GM10266 (cell line): Measurements from ENCODE around the gene CLGN.

ENCODE experiments used
- DNase-seq: peaks from one replicate; pipeline ENCODE4 v3.0.0; 2012; ENCODE audit errors: extremely low spot score
- TF ChIP-seq, protein P1 (sequence below): IDR thresholded peaks from 2 replicates; pipeline ENCODE4 v1.5.1; 2012; ENCODE audit warnings: mild to moderate bottlenecking, low read depth; ENCODE audit not compliant: control insufficient read depth, insufficient read depth; ENCODE audit errors: missing control alignments

CLGN gene

DNA sequence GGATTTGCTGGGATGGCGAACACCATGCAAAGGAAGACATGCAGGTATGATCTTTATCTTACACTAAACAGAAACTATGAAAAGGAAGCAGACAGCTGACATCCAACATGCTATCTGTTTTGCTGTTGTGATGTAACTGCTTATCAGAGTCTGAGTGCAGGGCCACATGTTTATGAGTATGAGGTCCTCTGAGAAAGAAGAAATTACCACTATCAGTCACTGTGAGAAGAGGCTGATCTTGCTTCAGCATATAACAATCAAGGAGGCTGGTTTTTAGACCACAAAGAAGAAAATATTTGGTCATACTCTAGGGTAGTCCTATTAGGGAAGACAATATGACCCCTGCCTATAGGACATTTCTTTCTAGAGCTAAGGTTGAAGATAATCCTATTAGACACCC lies 18.5 kb downstream of the CLGN start:
- TF ChIP-seq, protein P1, sequence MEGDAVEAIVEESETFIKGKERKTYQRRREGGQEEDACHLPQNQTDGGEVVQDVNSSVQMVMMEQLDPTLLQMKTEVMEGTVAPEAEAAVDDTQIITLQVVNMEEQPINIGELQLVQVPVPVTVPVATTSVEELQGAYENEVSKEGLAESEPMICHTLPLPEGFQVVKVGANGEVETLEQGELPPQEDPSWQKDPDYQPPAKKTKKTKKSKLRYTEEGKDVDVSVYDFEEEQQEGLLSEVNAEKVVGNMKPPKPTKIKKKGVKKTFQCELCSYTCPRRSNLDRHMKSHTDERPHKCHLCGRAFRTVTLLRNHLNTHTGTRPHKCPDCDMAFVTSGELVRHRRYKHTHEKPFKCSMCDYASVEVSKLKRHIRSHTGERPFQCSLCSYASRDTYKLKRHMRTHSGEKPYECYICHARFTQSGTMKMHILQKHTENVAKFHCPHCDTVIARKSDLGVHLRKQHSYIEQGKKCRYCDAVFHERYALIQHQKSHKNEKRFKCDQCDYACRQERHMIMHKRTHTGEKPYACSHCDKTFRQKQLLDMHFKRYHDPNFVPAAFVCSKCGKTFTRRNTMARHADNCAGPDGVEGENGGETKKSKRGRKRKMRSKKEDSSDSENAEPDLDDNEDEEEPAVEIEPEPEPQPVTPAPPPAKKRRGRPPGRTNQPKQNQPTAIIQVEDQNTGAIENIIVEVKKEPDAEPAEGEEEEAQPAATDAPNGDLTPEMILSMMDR = no peak

DNA sequence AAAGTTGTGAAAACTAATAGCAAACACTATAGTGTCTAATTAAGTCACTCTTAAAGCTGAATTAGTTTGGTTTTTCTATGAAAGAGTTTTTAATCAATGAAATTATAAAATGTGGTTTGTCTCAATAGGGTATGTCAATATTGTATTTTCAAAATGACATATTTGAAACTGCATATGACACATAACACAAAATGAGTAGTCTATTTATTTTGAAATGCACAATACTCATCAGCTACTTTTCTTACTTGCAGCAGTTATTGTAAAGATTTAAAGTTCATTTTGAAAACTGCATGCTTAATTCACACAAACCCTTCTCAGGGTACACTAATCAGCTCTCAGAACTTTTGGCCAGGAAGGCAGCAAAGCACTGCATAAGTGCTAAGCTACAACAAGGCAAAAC lies 21.2 kb downstream of the CLGN start:
- DNase-seq = no peak
- TF ChIP-seq, protein P1 = no peak

More for the DNA sequence above, 18.5 kb downstream of the CLGN start:
- no peak for DNase-seq

DNA sequence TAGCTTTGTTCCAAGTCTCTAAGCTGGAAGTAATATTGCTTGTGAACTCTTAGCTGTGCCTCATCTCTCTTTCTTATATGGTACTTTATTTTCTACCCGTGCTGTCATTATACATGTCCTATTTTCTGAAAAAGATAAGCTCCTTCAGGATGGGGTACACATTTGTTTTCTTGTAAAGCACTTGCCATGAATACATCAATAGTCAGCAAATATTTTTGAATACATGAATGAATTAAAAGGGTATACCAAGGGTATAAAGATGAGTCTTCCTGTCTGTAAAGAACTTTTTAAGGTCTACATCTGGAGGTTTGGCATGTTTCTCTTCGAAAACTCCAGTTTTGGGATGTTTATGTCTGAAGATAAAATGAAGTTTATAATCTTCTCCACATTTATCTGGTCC lies 27.3 kb downstream of the CLGN start:
- TF ChIP-seq, protein P1 = no peak
- DNase-seq = no peak

DNA sequence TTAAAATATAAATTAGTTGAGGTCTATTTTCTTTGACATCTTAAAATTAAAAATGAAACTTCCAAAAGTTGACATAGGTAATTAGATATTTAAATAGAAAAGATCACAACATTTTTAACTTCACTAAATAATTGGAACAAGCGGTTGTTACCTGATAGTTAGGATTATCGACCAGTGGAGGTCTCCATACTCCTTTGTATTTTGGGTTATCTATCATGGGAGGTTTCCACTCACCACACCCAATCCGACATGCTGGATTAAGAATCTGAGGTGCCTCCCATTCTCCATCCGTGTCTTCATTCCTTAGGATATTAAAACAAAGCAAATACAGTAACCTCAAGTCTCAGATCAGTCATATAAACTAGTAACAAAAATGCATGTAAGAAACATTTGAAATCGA lies 31.8 kb downstream of the CLGN start:
- DNase-seq = no peak
- TF ChIP-seq, protein P1 = no peak

GRCh38 chr4:140388015-140388414 lies 39.4 kb downstream of the CLGN start:
- TF ChIP-seq, protein P1 = no peak
- no peak for DNase-seq

GRCh38 chr4:140382732-140383131 lies 44.7 kb downstream of the CLGN start:
- TF ChIP-seq, protein P1 = no peak
- no peak for DNase-seq

- TF ChIP-seq, protein P1 = no peak
- no peak for DNase-seq
These were observed 53.3 kb downstream of the CLGN start for GRCh38 chr4:140374130-140374477.
